Measurements from ENCODE around the gene WFS1.

WFS1 gene

DNA sequence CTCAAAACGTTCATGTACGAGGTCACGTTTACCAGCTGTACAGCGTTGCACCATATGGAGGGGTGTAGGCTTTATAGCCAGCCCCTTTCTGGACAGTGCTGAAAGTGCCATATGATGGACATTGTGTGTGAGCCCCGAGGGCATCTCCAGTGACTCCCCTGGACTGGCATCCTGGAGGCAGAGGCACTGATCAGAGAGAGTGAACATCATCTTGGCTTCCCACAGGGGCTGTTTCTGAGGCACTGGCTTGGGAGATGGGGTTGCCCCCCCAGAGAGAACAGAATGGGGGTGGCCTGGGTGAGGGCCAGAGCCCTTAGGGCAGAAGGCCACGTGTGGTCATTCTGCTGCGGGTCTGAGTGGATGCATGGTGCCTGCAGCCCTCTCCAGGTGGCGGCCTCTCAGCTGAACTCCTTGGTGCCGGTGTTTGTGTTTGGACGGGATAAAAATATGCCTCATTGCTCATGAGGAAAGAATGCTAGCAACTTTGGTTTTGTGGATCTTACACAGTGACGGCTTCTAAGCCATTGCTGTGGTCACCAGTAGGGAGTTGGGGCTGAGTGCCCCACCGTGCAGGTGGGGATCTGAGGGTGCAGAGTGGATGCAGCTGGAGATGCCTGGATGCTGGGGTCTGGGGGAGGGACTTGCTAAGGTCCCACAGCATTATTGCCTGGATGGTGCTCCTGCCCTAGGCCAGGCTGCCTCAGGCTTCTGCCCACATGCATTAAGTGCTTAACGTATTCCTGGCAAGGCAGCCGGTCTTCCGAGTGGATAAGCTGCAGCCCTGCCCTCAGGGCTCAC lies 3.4 kb downstream of the WFS1 start:
- Histone ChIP-seq H3K27me3 (ENCODE audit: control insufficient read depth, insufficient read depth, low read length) (peaks cover 5% of the 10 kb centered on the region), H3K9me3 (ENCODE audit: control insufficient read depth, insufficient read depth, low read depth, low read length) (no peaks in the 10 kb centered on the region), H3K4me3 (ENCODE audit: low read depth, low read length) (no peak overlapping the region), H3K9ac (ENCODE audit: low read length) (no peak overlapping the region), H3K4me1 (ENCODE audit: control insufficient read depth, insufficient read depth, low read length) (peaks cover 35% of the 10 kb centered on the region), H3K36me3 (ENCODE audit: control insufficient read depth, insufficient read depth, low read length) (peaks cover 6% of the 10 kb centered on the region; the same call in 1 of the 2 replicates), H3K27ac (ENCODE audit: low read depth, low read length) (no peak overlapping the region)

GRCh38 chr4:6273661-6273990 lies 4.0 kb downstream of the WFS1 start:
- H3K27me3 ChIP-seq (ENCODE audit: control insufficient read depth, insufficient read depth, low read length): no peaks in the 10 kb centered on the region

GRCh38 chr4:6275351-6275750 lies 5.7 kb downstream of the WFS1 start:
- Histone ChIP-seq H3K36me3 (ENCODE audit: control insufficient read depth, insufficient read depth, low read length) (peaks cover 13% of the 10 kb centered on the region), H3K9ac (ENCODE audit: low read length) (no peak overlapping the region), H3K9me3 (ENCODE audit: control insufficient read depth, insufficient read depth, low read depth, low read length) (no peaks in the 10 kb centered on the region), H3K27ac (ENCODE audit: low read depth, low read length) (no peak overlapping the region), H3K27me3 (ENCODE audit: control insufficient read depth, insufficient read depth, low read length) (no peaks in the 10 kb centered on the region), H3K4me1 (ENCODE audit: control insufficient read depth, insufficient read depth, low read length) (peaks cover 30% of the 10 kb centered on the region), H3K4me3 (ENCODE audit: low read depth, low read length) (no peak overlapping the region)

More at GRCh38 chr4:6273661-6273990, 4.0 kb downstream of the WFS1 start:
- Histone ChIP-seq H3K4me1 (ENCODE audit: control insufficient read depth, insufficient read depth, low read length) (peaks cover 35% of the 10 kb centered on the region), H3K27ac (ENCODE audit: low read depth, low read length) (no peak overlapping the region), H3K9ac (ENCODE audit: low read length) (no peak overlapping the region), H3K9me3 (ENCODE audit: control insufficient read depth, insufficient read depth, low read depth, low read length) (no peaks in the 10 kb centered on the region), H3K4me3 (ENCODE audit: low read depth, low read length) (no peak overlapping the region), H3K36me3 (ENCODE audit: control insufficient read depth, insufficient read depth, low read length) (peaks cover 11% of the 10 kb centered on the region; the same call in 1 of the 2 replicates)

GRCh38 chr4:6275898-6276806 lies 6.5 kb downstream of the WFS1 start:
- Histone ChIP-seq H3K27me3 (ENCODE audit: control insufficient read depth, insufficient read depth, low read length) (no peaks in the 10 kb centered on the region), H3K9me3 (ENCODE audit: control insufficient read depth, insufficient read depth, low read depth, low read length) (no peaks in the 10 kb centered on the region), H3K4me1 (ENCODE audit: control insufficient read depth, insufficient read depth, low read length) (peaks cover 23% of the 10 kb centered on the region), H3K36me3 (ENCODE audit: control insufficient read depth, insufficient read depth, low read length) (peaks cover 21% of the 10 kb centered on the region), H3K4me3 (ENCODE audit: low read depth, low read length) (no peak overlapping the region), H3K27ac (ENCODE audit: low read depth, low read length) (no peak overlapping the region), H3K9ac (ENCODE audit: low read length) (no peak overlapping the region)

DNA sequence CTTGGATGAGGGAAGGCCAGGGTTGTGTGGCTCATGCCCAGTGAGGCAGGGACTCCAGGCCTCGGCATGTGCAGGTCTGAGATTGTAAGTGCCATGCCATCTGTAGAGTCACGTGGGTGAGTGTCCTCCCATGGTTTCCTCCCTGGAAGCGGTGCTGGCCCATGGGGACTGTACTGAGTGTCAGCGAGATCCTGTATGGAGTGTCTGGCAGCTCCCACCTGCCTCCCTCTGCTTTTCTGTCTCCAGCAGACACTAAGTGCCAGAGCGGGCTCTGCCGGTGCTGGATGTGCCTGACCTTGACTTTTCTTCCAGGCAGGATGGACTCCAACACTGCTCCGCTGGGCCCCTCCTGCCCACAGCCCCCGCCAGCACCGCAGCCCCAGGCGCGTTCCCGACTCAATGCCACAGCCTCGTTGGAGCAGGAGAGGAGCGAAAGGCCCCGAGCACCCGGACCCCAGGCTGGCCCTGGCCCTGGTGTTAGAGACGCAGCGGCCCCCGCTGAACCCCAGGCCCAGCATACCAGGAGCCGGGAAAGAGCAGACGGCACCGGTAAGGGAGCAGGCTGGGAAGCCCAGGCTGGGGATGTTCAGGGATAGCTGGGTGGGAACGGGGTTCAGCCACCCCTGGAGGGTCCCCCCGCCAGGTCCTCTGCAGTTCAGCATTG lies 7.6 kb downstream of the WFS1 start:
- Histone ChIP-seq H3K9me3 (ENCODE audit: control insufficient read depth, insufficient read depth, low read depth, low read length) (no peaks in the 10 kb centered on the region), H3K27ac (ENCODE audit: low read depth, low read length) (no peak overlapping the region), H3K36me3 (ENCODE audit: control insufficient read depth, insufficient read depth, low read length) (peaks cover 26% of the 10 kb centered on the region), H3K9ac (ENCODE audit: low read length) (no peak overlapping the region), H3K4me3 (ENCODE audit: low read depth, low read length) (no peak overlapping the region), H3K27me3 (ENCODE audit: control insufficient read depth, insufficient read depth, low read length) (no peaks in the 10 kb centered on the region), H3K4me1 (ENCODE audit: control insufficient read depth, insufficient read depth, low read length) (peaks cover 15% of the 10 kb centered on the region)

GRCh38 chr4:6277935-6278800 lies 8.5 kb downstream of the WFS1 start:
- no peak overlapping the region for H3K9ac ChIP-seq (ENCODE audit: low read length)
- peaks cover 31% of the 10 kb centered on the region for H3K36me3 ChIP-seq (ENCODE audit: control insufficient read depth, insufficient read depth, low read length)
- H3K4me3 ChIP-seq (ENCODE audit: low read depth, low read length): no peak overlapping the region
- H3K9me3 ChIP-seq (ENCODE audit: control insufficient read depth, insufficient read depth, low read depth, low read length): no peaks in the 10 kb centered on the region
- H3K4me1 ChIP-seq (ENCODE audit: control insufficient read depth, insufficient read depth, low read length): peaks cover 14% of the 10 kb centered on the region
- H3K27ac ChIP-seq (ENCODE audit: low read depth, low read length): no peak overlapping the region
- no peaks in the 10 kb centered on the region for H3K27me3 ChIP-seq (ENCODE audit: control insufficient read depth, insufficient read depth, low read length)

GRCh38 chr4:6278801-6279197 lies 9.1 kb downstream of the WFS1 start:
- Histone ChIP-seq H3K9ac (ENCODE audit: low read length) (no peak overlapping the region), H3K4me1 (ENCODE audit: control insufficient read depth, insufficient read depth, low read length) (peaks cover 9% of the 10 kb centered on the region), H3K9me3 (ENCODE audit: control insufficient read depth, insufficient read depth, low read depth, low read length) (no peaks in the 10 kb centered on the region), H3K27ac (ENCODE audit: low read depth, low read length) (no peak overlapping the region), H3K27me3 (ENCODE audit: control insufficient read depth, insufficient read depth, low read length) (no peaks in the 10 kb centered on the region), H3K4me3 (ENCODE audit: low read depth, low read length) (no peak overlapping the region), H3K36me3 (ENCODE audit: control insufficient read depth, insufficient read depth, low read length) (peaks cover 31% of the 10 kb centered on the region)

- Histone ChIP-seq H3K36me3 (ENCODE audit: control insufficient read depth, insufficient read depth, low read length) (peaks cover 31% of the 10 kb centered on the region), H3K27ac (ENCODE audit: low read depth, low read length) (no peak overlapping the region), H3K9ac (ENCODE audit: low read length) (no peak overlapping the region), H3K4me3 (ENCODE audit: low read depth, low read length) (no peak overlapping the region), H3K9me3 (ENCODE audit: control insufficient read depth, insufficient read depth, low read depth, low read length) (no peaks in the 10 kb centered on the region), H3K4me1 (ENCODE audit: control insufficient read depth, insufficient read depth, low read length) (peaks cover 2% of the 10 kb centered on the region), H3K27me3 (ENCODE audit: control insufficient read depth, insufficient read depth, low read length) (no peaks in the 10 kb centered on the region)
Measured at GRCh38 chr4:6279582-6280289, 10.1 kb downstream of the WFS1 start.

- Histone ChIP-seq H3K27ac (ENCODE audit: low read depth, low read length) (no peak overlapping the region; the same call in 1 of the 2 replicates), H3K27me3 (ENCODE audit: control insufficient read depth, insufficient read depth, low read length) (no peaks in the 10 kb centered on the region), H3K9me3 (ENCODE audit: control insufficient read depth, insufficient read depth, low read depth, low read length) (no peaks in the 10 kb centered on the region), H3K36me3 (ENCODE audit: control insufficient read depth, insufficient read depth, low read length) (peaks cover 31% of the 10 kb centered on the region), H3K9ac (ENCODE audit: low read length) (no peak overlapping the region), H3K4me1 (ENCODE audit: control insufficient read depth, insufficient read depth, low read length) (no peaks in the 10 kb centered on the region; the same call in 1 of the 2 replicates), H3K4me3 (ENCODE audit: low read depth, low read length) (no peak overlapping the region)
Measured at GRCh38 chr4:6280365-6280996, 10.8 kb downstream of the WFS1 start.

All from HUES6 (cell line).